GM23338 (cell line): Measurements from ENCODE around the gene PNKP.

ENCODE experiments used
- EZH2 ChIP-seq: fragments of 200-600 bp; sonication (generic); IDR thresholded peaks from one replicate; pipeline ENCODE4 v1.8.0; 2017; ENCODE audit warnings: antibody characterized with exemption, mild to moderate bottlenecking, low read depth; ENCODE audit not compliant: unreplicated experiment
- EZH2phosphoT487 ChIP-seq: fragments of 200-600 bp; sonication (generic); IDR thresholded peaks from one replicate; pipeline ENCODE4 v1.8.1; 2018; ENCODE audit warnings: antibody characterized with exemption; ENCODE audit not compliant: unreplicated experiment
- STAT1 ChIP-seq: IDR thresholded peaks from one replicate; pipeline ENCODE4 v1.6.1; 2016; ENCODE audit warnings: antibody characterized with exemption; ENCODE audit not compliant: unreplicated experiment

- TF ChIP-seq STAT1 (no peak), EZH2phosphoT487 (no peak), EZH2 (no peak)
These were observed 48.6 kb downstream of the PNKP start for GRCh38 chr19:49818649-49819370.
